Body of pancreas (tissue), 4 donors: ENCODE results near the gene SRRT. TPM values are rescaled to one million over a fixed set of nuclear protein-coding genes. Genes with fewer than 3 reads are reported as not detected.

Source experiments
- ATAC-seq: fragments of 150-250 bp; one replicate; pipeline ENCODE4 v1.9.1; 2016
- DNase-seq, 4 donors: peaks; one replicate each; pipeline ENCODE4 v3.0.0-alpha.2; 2019
- H3K27ac ChIP-seq, 4 donors: fragments of 200-600 bp; sonication (generic); 1 replicate in 3 of 4; 2 replicates in 1 of 4; pipeline versions ENCODE4 v1.5.1 to v1.6.1; 2016 to 2019; ENCODE audit warnings: mild to moderate bottlenecking in 1 of 4, mixed read lengths in 1 of 4, moderate library complexity in 1 of 4
- H3K27me3 ChIP-seq, 2 donors: fragments of 200-600 bp; sonication (generic); one replicate each; pipeline ENCODE4 v1.6.0; 2016; ENCODE audit warnings: mild to moderate bottlenecking in 1 of 2
- H3K36me3 ChIP-seq, 2 donors: fragments of 200-600 bp; sonication (generic); replicated peaks in 1 of 2; 2 replicates each; pipeline ENCODE4 v1.5.1; 2016; ENCODE audit warnings: low read depth in 2 of 2; ENCODE audit not compliant: insufficient read depth in 1 of 2
- H3K4me1 ChIP-seq: fragments of 200-600 bp; sonication (generic); one replicate; pipeline ENCODE4 v1.6.0; 2016
- H3K4me3 ChIP-seq, 2 donors: fragments of 200-600 bp; sonication (generic); 1 replicate in 1 of 2; 2 replicates in 1 of 2; pipeline ENCODE4 v1.5.1; 2016 to 2019
- H3K9me3 ChIP-seq, 3 donors: fragments of 200-600 bp; sonication (generic); 1 replicate in 2 of 3; 2 replicates in 1 of 3; pipeline ENCODE4 v1.5.1; 2016
- POLR2A ChIP-seq, 3 donors: fragments of 450-650 bp; IDR thresholded peaks; one replicate each; pipeline ENCODE4 v1.6.1; 2016; ENCODE audit warnings: antibody characterized with exemption in 3 of 3, mild to moderate bottlenecking in 2 of 3
- WGBS, 2 donors: methylation state at CpG; one replicate each; pipeline ENCODE4 v1.1.5; 2017; 5-methylcytosine and 5-hydroxymethylcytosine counted together
- intact Hi-C: fragments of 100-400 bp; cut with DNase I; formaldehyde crosslinking; loops from one replicate; pipeline ENCODE4 v1.15.1; 2023
- total RNA-seq, 2 donors: library from RNA; depleted of rRNA; stranded (reverse); fragments of >200 nt; gene quantifications; one replicate each; pipeline ENCODE4 v1.1.0, GENCODE V29; 2016
- TF ChIP-seq, protein P1 (sequence below), 7 experiments: fragments of 450-650 bp in 4 of 7; fragments of 200-600 bp in 3 of 7; sonication (generic) in 3 of 7; IDR thresholded peaks; one replicate each; pipeline ENCODE4 v1.5.1; 2016 to 2019; ENCODE audit warnings: antibody characterized with exemption in 7 of 7

The SRRT gene
- total RNA-seq, 2 donors from 2014 or later, result 54.7 to 60.7 TPM

DNA sequence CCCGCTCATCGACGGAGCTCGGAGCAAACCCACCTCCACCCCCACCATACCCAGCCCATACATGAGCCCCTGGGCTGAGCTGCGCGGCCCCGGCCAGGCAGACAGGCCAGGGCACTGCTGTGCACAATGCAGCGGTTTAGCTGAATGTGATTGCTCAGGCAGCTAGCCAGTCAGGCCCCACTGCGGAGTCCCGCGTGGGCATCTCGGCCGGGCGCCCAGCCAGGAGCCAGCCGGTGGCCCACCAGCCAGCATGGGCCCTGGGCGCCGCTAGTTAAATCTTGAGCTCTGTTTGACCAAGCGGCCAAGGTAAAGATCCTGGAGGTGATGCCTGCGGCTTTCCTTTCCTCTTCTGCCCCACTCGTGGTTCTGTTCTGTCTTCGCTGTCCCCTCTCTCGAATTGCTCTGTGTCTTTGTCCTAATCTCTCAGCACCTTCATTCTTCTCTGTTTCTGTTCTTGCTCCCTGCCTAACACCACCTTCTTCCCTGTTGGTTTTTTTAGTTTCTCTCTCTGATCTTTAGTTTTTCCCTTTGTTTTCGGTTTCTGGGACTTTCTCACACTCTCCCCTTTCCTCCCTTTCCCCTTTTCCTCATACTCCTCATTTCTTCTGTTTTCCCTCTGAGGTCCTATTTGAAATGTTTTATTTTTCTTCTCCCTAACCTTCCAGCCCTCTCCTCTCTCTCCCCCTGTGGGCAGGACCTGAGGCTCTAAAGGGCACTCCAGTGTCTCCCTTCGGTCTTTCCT lies 8.1 kb downstream of the SRRT start:
- no peak overlapping the region for H3K27ac ChIP-seq
- H3K36me3 ChIP-seq, result peaks cover 11 to 41% of the 10 kb centered on the region in 2 donors
- no peak overlapping the region for H3K4me3 ChIP-seq
- H3K4me1 ChIP-seq, result peaks cover 20% of the 10 kb centered on the region
- 89 to 91% methylated on average over 16 to 19 of the region's 24 CpGs for WGBS, 2 donors
- no peaks in the 10 kb centered on the region for H3K27me3 ChIP-seq
- TF ChIP-seq, protein P1, sequence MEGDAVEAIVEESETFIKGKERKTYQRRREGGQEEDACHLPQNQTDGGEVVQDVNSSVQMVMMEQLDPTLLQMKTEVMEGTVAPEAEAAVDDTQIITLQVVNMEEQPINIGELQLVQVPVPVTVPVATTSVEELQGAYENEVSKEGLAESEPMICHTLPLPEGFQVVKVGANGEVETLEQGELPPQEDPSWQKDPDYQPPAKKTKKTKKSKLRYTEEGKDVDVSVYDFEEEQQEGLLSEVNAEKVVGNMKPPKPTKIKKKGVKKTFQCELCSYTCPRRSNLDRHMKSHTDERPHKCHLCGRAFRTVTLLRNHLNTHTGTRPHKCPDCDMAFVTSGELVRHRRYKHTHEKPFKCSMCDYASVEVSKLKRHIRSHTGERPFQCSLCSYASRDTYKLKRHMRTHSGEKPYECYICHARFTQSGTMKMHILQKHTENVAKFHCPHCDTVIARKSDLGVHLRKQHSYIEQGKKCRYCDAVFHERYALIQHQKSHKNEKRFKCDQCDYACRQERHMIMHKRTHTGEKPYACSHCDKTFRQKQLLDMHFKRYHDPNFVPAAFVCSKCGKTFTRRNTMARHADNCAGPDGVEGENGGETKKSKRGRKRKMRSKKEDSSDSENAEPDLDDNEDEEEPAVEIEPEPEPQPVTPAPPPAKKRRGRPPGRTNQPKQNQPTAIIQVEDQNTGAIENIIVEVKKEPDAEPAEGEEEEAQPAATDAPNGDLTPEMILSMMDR (IDR thresholded peaks at IDR 0.05), result no peak
- no peak for TF ChIP-seq POLR2A (IDR thresholded peaks at IDR 0.05)
- no peaks in the 10 kb centered on the region for H3K9me3 ChIP-seq
- intact Hi-C loops, result no loop called here
- no peak for DNase-seq
- no peak for ATAC-seq

DNA sequence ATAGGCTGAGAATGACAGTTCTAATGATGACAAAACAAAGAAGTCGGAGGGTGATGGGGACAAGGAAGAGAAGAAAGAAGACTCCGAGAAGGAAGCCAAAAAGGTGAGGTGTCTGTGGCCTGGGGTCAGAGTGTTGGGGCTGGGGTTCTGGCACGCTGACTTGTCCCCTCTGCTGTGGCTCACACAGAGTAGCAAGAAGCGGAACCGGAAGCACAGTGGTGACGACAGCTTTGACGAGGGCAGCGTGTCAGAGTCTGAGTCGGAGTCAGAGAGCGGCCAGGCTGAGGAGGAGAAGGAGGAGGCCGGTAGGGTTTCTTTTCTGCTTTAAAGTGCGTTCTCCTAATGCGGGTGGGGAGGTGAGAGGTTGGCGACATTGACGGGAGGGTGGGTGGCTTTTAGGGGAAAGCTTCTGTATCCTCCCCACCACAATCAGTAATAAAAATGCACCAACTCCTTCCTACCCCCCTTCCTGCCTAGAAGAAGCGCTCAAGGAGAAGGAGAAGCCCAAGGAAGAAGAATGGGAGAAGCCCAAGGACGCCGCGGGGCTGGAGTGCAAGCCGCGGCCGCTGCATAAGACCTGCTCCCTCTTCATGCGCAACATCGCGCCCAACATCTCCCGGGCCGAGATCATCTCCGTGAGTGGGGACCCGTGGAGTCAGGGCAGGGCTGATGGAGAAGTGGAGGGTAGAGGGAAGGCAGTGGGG lies 10.0 kb downstream of the SRRT start:
- Histone ChIP-seq H3K27me3 (no peaks in the 10 kb centered on the region), H3K27ac (no peak overlapping the region), H3K4me1 (peaks cover 25% of the 10 kb centered on the region), H3K36me3 (peaks cover 11 to 43% of the 10 kb centered on the region in 2 donors), H3K4me3 (no peak overlapping the region), H3K9me3 (no peaks in the 10 kb centered on the region)
- WGBS, 2 donors, result 93 to 94% methylated on average over 29 of the region's 29 CpGs
- no peak for TF ChIP-seq POLR2A (IDR thresholded peaks at IDR 0.05)
- TF ChIP-seq, protein P1 (IDR thresholded peaks at IDR 0.05), result no peak
- DNase-seq (no peak), ATAC-seq (no peak)
- intact Hi-C loops, result no loop called here

DNA sequence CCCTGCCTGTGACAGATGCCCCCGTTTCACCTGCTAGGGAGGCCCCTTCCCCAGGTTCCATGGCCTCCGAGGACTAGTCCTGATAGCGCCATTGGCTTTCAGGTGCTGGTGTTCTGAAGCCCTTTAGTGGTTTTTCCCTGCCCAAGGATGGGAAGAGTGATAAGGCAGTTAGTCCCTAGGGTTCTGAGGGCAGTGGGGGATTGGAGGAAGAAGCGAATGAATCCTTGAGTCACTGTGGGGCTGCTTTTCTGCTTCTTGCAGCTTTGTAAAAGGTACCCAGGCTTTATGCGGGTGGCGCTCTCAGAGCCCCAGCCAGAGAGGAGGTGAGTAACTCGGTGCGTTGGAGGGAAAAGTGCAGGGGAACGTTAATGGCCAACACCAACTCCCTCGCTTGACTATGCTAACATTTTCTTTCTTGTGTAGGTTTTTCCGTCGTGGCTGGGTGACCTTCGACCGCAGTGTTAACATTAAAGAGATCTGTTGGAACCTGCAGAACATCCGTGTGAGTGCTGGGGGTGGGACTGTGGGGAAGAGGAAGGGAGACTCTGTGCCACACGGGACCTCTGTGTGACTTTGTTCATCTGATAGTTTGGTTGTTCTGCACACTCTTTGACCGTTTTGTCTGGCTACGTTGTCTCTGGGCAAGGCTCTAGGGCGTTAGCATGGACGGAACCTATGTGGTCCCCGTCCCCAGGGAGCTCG lies 10.7 kb downstream of the SRRT start:
- no peak overlapping the region for H3K27ac ChIP-seq
- H3K4me3 ChIP-seq, result no peak overlapping the region
- TF ChIP-seq, protein P1 (IDR thresholded peaks at IDR 0.05), result no peak
- TF ChIP-seq POLR2A (IDR thresholded peaks at IDR 0.05), result no peak
- H3K27me3 ChIP-seq, result no peaks in the 10 kb centered on the region
- H3K36me3 ChIP-seq, result peaks cover 11 to 43% of the 10 kb centered on the region in 2 donors
- no peaks in the 10 kb centered on the region for H3K9me3 ChIP-seq
- 69 to 72% methylated on average over 17 to 22 of the region's 22 CpGs for WGBS, 2 donors
- peaks cover 30% of the 10 kb centered on the region for H3K4me1 ChIP-seq
- no peak for DNase-seq
- ATAC-seq, result no peak
- intact Hi-C loops, result no loop called here

DNA sequence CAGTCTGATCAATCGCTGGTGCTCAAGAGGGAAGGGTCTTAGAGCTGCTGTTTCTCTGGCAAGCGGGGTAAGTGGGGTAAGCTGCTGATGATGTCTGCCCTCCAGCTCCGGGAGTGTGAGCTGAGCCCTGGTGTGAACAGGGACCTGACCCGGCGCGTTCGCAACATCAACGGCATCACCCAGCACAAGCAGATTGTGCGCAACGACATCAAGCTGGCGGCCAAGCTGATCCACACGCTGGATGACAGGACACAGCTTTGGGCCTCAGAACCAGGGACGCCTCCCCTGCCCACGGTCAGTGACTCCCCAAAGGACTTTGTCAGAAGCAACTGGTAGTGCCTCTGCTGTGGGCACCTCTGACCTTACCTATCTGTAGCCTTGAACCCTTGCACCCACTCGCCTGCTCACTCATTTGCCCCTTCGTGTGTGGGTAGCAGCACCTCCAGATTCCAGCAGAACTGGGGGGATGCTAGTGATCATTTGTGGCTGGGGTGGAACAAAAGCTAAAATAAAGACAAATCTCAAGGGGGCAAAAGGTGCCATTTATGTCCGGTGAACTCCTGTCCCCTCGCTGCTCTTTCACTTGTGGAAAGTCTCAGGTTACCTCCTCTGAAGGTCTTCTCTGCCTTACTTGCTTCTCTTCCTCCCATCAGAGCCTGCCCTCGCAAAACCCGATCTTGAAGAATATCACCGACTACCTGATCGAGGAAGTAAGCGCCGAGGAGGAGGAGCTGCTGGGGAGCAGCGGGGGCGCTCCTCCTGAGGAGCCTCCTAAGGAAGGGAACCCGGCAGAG lies 11.4 kb downstream of the SRRT start:
- Histone ChIP-seq H3K27me3 (no peaks in the 10 kb centered on the region), H3K4me3 (no peak overlapping the region), H3K4me1 (peaks cover 34% of the 10 kb centered on the region), H3K27ac (no peak overlapping the region), H3K36me3 (peaks cover 11 to 43% of the 10 kb centered on the region in 2 donors), H3K9me3 (no peaks in the 10 kb centered on the region)
- no peak for TF ChIP-seq POLR2A (IDR thresholded peaks at IDR 0.05)
- TF ChIP-seq, protein P1 (IDR thresholded peaks at IDR 0.05), result no peak
- ATAC-seq (no peak), DNase-seq (no peak)
- intact Hi-C loops, result no loop called here
- WGBS, 2 donors, result 87 to 94% methylated on average over 11 to 27 of the region's 27 CpGs
